ENCODE data around the gene HP.

GRCh38 chr16:72061564-72061963 lies 7.3 kb downstream of the HP start:
- TF ChIP-seq EZH2 (IDR thresholded peaks at IDR 0.05; ENCODE audit: borderline replicate concordance, insufficient read depth, low read depth, low read length, poor library complexity, severe bottlenecking) = no peak
- TF ChIP-seq, protein P1, sequence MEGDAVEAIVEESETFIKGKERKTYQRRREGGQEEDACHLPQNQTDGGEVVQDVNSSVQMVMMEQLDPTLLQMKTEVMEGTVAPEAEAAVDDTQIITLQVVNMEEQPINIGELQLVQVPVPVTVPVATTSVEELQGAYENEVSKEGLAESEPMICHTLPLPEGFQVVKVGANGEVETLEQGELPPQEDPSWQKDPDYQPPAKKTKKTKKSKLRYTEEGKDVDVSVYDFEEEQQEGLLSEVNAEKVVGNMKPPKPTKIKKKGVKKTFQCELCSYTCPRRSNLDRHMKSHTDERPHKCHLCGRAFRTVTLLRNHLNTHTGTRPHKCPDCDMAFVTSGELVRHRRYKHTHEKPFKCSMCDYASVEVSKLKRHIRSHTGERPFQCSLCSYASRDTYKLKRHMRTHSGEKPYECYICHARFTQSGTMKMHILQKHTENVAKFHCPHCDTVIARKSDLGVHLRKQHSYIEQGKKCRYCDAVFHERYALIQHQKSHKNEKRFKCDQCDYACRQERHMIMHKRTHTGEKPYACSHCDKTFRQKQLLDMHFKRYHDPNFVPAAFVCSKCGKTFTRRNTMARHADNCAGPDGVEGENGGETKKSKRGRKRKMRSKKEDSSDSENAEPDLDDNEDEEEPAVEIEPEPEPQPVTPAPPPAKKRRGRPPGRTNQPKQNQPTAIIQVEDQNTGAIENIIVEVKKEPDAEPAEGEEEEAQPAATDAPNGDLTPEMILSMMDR (IDR thresholded peaks at IDR 0.05) = no peak
